Activated CD8-positive, alpha-beta memory T cell treated with anti-CD3 and anti-CD28 coated beads, Interleukin-2, amount 50 U/mL, for 24 hours (primary cell): ENCODE measurements around the gene RAB31.
"Not testable (repeated sequence)": the region's sequence is repeated elsewhere in the genome, so short reads cannot be mapped to it uniquely, and the experiment has no call there.

Experiments
- DNase-seq: peaks from one replicate; pipeline ENCODE4 v3.0.0-alpha.2; 2020; ENCODE audit errors: extremely low read depth

Gene RAB31

GRCh38 chr18:9708057-9708433 is at the start of gene RAB31:
Gene RAB31 (plus strand): TSS chr18:9708301. CDS start chr18:9708406, 105 bp downstream.
- no peak for DNase-seq

- DNase-seq = no peak
Observed at GRCh38 chr18:9659499-9660375, 48.4 kb upstream of the RAB31 start.

- no peak for DNase-seq
Observed at GRCh38 chr18:9661564-9661963, 46.5 kb upstream of the RAB31 start.

GRCh38 chr18:9663377-9663776 is 44.7 kb upstream of the RAB31 start:
- no peak for DNase-seq

- DNase-seq = no peak
Observed at GRCh38 chr18:9665314-9665713, 42.8 kb upstream of the RAB31 start.

- DNase-seq = no peak
Observed at GRCh38 chr18:9666548-9666947, 41.6 kb upstream of the RAB31 start.

GRCh38 chr18:9669016-9669415 is 39.1 kb upstream of the RAB31 start:
- DNase-seq = no peak

GRCh38 chr18:9671214-9671613 is 36.9 kb upstream of the RAB31 start:
- no peak for DNase-seq

- DNase-seq = no peak
Observed at GRCh38 chr18:9673296-9674251, 34.5 kb upstream of the RAB31 start.

- DNase-seq = not testable (repeated sequence)
Observed at GRCh38 chr18:9678216-9678615, 29.9 kb upstream of the RAB31 start.

GRCh38 chr18:9679125-9679524 is 29.0 kb upstream of the RAB31 start:
- no peak for DNase-seq

GRCh38 chr18:9681217-9681616 is 26.9 kb upstream of the RAB31 start:
- DNase-seq = no peak

GRCh38 chr18:9682572-9682971 is 25.5 kb upstream of the RAB31 start:
- DNase-seq = no peak

- DNase-seq = no peak
Observed at GRCh38 chr18:9683418-9684396, 24.4 kb upstream of the RAB31 start.

- no peak for DNase-seq
Observed at GRCh38 chr18:9684881-9685614, 23.1 kb upstream of the RAB31 start.

- DNase-seq = no peak
Observed at GRCh38 chr18:9685615-9685890, 22.5 kb upstream of the RAB31 start.

- no peak for DNase-seq
Observed at GRCh38 chr18:9688036-9688741, 19.9 kb upstream of the RAB31 start.

- no peak for DNase-seq
Observed at GRCh38 chr18:9689253-9689652, 18.8 kb upstream of the RAB31 start.

- no peak for DNase-seq
Observed at GRCh38 chr18:9690418-9691188, 17.5 kb upstream of the RAB31 start.

- no peak for DNase-seq
Observed at GRCh38 chr18:9691235-9691634, 16.9 kb upstream of the RAB31 start.
